Astrocyte (in vitro differentiated cells and primary cell): ENCODE results near the gene UBA3.

Source experiments
- EZH2 ChIP-seq: IDR thresholded peaks from 2 replicates; pipeline ENCODE4 v1.6.1; 2012; ENCODE audit warnings: mild to moderate bottlenecking, low read length, inconsistent platforms; ENCODE audit not compliant: insufficient read depth
- TF ChIP-seq, protein P1 (sequence below): IDR thresholded peaks from 2 replicates; pipeline ENCODE4 v1.5.1; 2011; ENCODE audit warnings: low read depth, mild to moderate bottlenecking, inconsistent platforms, low read length, moderate library complexity; ENCODE audit not compliant: insufficient read depth

DNA sequence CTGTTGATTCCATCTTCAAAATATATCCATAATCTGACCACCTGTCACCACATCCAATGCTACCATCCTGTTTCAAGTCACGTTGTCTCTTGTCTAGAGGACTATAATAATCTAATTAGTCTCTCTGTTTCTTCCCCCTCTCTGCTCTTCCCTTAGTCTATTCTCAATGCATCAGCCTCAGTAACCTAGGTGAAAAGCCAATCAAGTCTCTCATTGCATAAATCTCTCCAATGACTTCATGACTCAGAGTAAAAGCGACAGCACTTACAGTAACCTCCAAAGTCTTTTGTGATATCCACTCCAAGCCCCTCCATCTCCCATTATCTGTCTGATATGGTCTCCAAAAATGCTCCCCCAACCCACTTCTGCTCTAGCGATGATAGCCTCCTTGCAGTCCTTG is 7.2 kb downstream of the UBA3 start:
- TF ChIP-seq, protein P1, sequence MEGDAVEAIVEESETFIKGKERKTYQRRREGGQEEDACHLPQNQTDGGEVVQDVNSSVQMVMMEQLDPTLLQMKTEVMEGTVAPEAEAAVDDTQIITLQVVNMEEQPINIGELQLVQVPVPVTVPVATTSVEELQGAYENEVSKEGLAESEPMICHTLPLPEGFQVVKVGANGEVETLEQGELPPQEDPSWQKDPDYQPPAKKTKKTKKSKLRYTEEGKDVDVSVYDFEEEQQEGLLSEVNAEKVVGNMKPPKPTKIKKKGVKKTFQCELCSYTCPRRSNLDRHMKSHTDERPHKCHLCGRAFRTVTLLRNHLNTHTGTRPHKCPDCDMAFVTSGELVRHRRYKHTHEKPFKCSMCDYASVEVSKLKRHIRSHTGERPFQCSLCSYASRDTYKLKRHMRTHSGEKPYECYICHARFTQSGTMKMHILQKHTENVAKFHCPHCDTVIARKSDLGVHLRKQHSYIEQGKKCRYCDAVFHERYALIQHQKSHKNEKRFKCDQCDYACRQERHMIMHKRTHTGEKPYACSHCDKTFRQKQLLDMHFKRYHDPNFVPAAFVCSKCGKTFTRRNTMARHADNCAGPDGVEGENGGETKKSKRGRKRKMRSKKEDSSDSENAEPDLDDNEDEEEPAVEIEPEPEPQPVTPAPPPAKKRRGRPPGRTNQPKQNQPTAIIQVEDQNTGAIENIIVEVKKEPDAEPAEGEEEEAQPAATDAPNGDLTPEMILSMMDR: no peak
- no peak for TF ChIP-seq EZH2
